ENCODE results near the gene ACSM5.
"Not testable (repeated sequence)": the region's sequence is repeated elsewhere in the genome, so short reads cannot be mapped to it uniquely, and the experiment has no call there.

DNA sequence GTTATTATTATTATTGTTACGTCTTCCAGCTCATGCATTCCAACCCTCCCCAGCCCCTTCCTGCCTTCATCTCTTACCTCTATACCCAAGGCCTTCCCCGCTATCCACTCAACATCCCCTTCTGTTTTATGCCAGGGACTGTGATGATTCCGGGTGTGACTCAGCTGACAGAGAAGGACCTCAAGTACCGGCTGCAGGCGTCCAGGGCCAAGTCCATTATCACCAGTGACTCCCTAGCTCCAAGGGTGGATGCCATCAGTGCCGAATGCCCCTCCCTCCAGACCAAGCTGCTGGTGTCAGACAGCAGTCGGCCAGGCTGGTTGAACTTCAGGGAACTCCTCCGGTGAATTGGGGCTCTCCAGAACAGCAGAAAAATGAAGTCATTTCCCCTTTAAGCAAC lies 9.8 kb downstream of the ACSM5 start:
- TF ChIP-seq POLR2A (IDR thresholded peaks at IDR 0.05) = not testable (repeated sequence)
- TF ChIP-seq, protein P1, sequence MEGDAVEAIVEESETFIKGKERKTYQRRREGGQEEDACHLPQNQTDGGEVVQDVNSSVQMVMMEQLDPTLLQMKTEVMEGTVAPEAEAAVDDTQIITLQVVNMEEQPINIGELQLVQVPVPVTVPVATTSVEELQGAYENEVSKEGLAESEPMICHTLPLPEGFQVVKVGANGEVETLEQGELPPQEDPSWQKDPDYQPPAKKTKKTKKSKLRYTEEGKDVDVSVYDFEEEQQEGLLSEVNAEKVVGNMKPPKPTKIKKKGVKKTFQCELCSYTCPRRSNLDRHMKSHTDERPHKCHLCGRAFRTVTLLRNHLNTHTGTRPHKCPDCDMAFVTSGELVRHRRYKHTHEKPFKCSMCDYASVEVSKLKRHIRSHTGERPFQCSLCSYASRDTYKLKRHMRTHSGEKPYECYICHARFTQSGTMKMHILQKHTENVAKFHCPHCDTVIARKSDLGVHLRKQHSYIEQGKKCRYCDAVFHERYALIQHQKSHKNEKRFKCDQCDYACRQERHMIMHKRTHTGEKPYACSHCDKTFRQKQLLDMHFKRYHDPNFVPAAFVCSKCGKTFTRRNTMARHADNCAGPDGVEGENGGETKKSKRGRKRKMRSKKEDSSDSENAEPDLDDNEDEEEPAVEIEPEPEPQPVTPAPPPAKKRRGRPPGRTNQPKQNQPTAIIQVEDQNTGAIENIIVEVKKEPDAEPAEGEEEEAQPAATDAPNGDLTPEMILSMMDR (IDR thresholded peaks at IDR 0.05) = not testable (repeated sequence)
